Inferior parietal cortex (tissue), 1 donor: Measurements from ENCODE around the gene CAMKMT.

Experiments
- DNase-seq: peaks from one replicate; pipeline ENCODE4 v3.0.0-alpha.2; 2016; ENCODE audit errors: extremely low spot score

Gene CAMKMT

DNA sequence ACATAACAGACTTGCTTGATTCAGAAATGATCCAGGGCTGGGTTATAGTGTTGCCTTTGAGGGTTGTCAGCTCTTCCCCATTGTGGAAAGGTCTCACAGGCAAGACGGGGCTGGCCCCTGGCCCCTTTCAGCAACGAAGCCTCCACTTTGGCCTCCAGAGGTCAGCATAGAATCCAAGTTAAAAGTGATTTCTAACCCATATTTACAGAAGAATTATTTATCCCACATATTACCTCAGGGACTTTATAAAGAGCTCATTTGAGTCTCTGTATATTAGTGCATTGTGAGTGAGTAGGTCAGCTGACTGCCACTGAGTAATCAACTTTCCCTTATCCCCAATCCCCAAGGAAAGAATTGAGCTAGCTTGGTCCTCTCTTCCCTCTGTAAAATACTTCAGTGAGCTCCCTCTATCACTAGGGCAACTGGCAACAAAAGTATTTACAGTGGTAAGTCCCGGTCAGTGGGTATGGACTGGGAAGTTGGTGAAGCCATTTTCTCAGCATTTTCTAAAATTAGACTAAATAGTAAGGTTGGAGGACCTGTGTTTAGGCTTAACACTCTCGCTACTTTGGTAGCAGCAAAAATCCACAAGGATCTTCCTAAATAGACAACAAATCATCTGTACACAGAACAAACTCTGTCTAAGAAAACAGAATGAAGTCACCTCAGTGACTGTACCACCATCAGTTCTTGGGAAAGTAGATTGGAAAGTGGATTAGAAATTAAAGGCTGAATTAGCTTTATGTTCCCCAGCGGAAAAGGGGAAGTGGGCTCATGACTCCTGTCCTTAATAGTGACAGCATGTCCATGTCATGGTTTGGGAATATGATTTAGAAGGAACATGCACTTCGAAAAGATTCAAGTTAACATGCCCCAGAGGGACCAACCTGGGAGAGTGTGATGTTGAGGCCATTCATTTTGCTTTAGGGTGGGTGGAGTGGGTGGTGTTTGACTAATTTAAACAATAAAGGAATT lies 408.8 kb downstream of the CAMKMT start:
- no peak for DNase-seq

- DNase-seq, result no peak
Measured at GRCh38 chr2:44771522-44771921, 409.8 kb downstream of the CAMKMT start.

GRCh38 chr2:44772131-44772530 lies 410.4 kb downstream of the CAMKMT start:
- no peak for DNase-seq

- DNase-seq, result no peak
Measured at GRCh38 chr2:44772669-44773378, 411.1 kb downstream of the CAMKMT start.

DNA sequence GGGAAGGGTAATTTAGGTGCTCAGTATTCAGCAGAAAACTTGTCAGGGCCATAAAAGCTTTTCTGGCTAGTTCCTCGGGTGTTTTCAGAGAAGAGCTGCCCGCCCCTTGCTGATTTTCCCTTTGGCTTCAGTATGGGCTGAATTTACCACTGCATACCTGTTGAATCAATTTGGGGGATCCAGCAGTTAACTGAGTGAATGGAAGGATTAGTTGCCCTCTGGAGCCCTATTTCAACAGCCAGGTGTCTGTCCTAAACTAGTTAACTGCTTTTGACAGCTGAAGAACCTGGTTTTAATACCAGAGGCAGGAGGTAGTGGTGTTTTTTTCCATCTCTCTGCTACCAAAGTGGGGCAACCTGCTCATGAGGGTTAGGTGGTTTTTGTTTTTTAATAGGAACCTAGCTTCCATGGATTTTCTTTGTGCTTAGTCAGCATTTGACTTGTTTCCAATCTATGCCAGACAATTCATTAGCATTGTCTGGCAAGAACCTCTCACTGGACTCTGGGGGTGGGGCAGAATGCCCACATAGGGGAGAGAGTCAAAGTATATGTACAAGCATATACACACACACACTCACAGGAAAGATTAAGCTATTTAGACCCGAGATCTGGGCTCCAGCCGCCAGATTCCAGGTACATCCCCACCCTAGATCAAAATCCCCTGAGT lies 413.2 kb downstream of the CAMKMT start:
- DNase-seq, result no peak

DNA sequence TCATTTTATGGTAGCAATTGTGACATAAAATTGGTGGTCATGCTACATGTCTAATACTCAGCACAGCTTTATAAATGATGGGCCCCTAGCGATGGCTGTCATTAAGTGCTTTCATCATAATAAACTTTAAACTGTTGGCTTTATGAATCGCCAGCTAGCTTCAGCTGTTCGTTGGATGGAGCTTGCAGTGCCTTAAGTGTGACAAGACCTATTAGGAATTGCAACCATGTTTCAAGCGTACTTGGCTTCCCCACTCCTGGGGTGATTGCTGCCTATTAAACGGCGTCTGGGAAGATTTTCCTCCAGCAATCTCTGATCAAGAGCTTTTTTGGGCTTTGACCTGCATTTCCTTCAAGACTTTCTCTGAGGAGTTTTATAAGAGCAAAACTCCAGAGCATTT lies 415.3 kb downstream of the CAMKMT start:
- DNase-seq, result no peak

- no peak for DNase-seq
Measured at GRCh38 chr2:44777537-44777936, 415.8 kb downstream of the CAMKMT start.

DNA sequence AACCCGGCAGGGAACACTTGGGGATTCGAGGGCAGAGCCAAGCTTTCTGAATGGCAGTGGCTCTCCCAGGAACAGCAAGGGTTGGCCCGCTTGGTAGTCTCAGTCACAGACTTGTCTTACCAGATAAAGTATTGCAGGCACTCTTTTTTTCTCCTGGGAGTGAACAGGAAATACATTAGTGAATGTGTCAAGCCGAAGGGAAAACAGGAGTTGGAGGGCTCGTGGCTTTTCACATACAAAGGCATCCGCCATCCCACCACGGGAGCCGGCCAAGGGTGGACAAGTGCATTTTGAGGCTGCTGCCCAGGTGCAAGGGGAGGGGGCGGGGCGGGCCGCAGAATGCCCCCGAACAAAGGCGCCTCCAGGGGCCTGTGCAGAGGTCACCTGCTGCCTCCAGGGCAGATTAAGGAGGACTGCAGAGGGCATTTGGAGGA lies 416.5 kb downstream of the CAMKMT start:
- DNase-seq, result no peak

DNA sequence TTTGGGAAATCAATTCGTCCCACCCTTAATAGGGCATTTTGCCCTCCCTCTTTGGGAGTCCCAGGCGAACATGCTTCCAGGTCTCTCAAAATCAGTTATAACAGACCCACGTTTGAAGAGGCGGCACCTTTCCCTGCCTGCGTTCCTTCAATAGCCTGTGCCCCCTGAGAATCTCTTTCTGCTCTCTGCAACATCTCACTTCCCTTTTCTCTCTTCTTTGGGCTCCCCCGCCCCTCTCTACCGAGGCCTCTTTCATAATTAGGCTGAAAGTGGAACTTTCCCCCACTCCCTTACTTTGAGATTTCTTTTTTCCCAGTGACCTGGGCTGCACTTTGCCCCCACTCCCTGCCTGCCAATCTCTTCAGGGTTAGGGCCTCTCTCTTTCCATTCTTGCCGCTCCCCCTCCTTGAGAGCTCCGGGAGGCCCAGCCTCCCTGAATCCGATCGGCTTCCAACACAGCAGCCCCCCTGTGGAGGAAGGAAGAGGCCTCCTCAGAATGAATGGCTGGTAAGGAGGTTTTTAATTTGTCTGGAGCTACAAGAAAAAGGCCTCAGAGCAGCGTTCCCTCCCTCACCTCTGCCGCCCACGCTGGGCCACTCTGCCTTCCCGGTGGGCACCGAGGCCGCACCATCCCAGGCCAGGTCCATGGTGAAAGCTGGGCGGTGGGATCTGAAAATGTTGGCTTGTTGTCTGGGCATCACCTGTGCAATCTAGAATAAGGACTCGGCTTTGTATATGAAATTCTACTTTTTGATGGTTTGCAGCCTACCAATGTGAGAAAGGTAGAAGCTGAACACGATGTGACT lies 417.1 kb downstream of the CAMKMT start:
- no peak for DNase-seq

GRCh38 chr2:44779793-44780192 lies 418.0 kb downstream of the CAMKMT start:
- DNase-seq, result no peak

- no peak for DNase-seq
Measured at GRCh38 chr2:44780406-44780805, 418.7 kb downstream of the CAMKMT start.

- no peak for DNase-seq
Measured at GRCh38 chr2:44785433-44785832, 423.7 kb downstream of the CAMKMT start.

GRCh38 chr2:44786045-44786816 lies 424.5 kb downstream of the CAMKMT start:
- no peak for DNase-seq

DNA sequence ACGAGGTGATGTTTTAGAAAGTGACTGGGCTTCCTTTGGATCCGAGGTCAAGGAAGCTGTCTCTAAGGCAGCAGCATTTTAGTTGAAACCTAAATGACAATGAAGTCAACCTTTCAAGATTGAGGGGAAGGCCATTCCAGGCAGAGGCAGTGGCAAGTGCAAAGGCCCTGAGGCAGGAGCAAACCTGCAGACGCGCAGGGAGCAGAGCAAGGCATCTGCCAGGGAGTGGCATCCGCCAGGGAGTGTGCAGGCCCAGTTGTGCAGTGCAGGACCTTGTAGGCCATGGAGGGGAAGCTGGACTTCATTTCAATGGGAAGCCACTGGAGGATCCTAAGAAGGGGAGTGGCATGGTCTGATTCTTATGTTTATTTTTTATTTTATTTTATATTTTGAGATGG lies 425.1 kb downstream of the CAMKMT start:
- no peak for DNase-seq

GRCh38 chr2:44787663-44788062 lies 425.9 kb downstream of the CAMKMT start:
- DNase-seq, result no peak

- no peak for DNase-seq
Measured at GRCh38 chr2:44789446-44789845, 427.7 kb downstream of the CAMKMT start.

DNA sequence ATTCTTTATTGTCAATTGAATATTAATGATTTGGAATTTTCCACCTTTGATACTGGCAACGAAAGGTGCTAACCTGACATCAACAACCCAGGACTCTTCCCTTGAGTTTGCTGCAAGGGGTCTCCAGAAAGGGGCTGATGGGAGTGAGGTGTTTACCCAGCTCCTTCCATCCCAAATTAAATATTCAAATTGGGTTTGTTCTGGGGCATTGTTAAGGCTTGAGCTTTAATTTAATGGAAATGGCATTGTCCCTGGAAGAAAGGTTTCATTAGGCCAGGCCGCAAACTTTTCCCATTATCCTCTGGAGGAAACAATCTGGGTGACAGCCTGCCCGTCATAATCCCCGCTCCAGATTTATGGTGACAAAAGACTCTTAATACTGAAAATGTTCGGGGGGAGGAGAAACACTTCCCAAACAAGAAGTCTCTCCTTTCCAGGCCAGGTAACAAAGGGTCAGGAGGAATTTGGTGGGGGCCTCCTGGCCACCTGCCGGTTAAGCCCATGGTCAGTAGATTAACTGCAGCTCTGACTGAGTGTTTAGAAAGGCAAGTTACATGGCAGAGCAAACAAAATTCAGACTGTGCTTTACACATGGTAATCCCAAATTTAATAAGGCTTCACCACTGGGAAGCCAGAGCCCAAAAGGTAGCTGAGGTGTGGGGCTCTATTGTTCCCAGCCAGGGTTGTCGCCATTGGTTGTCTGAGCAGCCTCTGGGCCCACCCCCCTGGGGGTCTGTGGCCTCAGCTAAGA lies 428.4 kb downstream of the CAMKMT start:
- no peak for DNase-seq

DNA sequence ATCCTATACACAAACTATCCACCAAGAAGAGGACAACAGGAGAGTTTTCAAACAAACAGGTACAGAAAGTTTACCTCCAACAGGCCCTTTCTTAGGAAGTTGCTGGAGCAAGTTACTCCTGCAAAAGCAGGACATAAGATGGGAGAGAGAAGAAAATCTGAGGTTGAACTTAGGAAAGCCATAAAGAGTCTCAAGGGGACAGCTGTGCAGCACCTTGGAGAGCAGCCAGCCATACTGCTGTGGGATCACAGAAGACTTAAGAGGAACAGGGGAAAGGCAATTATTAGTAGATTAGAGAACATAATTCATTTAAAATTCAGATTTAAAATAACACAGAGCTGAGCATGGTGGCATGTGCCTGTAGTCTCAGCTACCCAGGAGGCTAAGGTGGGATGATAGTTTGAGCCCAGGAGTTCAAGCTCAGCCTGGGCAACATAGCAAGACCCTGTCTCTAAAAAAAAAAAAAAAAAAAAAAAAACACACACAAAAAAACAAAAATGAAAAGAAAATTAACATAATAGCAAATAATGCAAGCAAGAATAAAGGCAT lies 431.6 kb downstream of the CAMKMT start:
- DNase-seq, result no peak

DNA sequence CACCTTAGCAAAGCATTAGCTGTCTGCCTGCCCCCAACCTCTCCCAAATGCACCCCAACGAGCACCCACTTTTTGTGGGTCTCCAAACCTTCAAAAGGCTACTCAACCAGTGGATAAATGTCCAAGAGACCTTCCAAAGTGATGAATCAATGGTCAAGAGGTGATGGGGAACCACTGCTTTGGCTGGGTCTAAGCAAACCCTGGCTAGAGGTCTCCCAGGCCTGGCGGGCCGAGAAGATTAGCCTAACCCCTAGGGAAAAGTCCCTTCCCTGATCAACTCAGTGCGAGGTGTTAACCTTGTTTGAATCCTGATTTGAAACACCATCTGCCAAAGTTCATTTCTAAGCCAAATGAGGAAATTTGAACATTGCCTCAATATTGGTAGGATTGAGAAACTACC lies 435.0 kb downstream of the CAMKMT start:
- DNase-seq, result no peak
